Stimulated activated CD8-positive, alpha-beta memory T cell treated with anti-CD3 and anti-CD28 coated beads, Interleukin-12 subunit alpha, Interleukin-12 subunit beta, amount 100 ng/mL, for 24 hours (primary cell): ENCODE results near the gene TRPC4AP.

Experiments used
- DNase-seq: peaks from one replicate; pipeline ENCODE4 v3.0.0-alpha.2; 2020; ENCODE audit errors: extremely low read depth

The TRPC4AP gene

GRCh38 chr20:35013421-35014411 lies 78.9 kb downstream of the TRPC4AP start:
- no peak for DNase-seq

- DNase-seq = no peak
Measured at GRCh38 chr20:35012227-35013069, 80.2 kb downstream of the TRPC4AP start.

GRCh38 chr20:35011589-35012226 lies 80.9 kb downstream of the TRPC4AP start:
- DNase-seq = no peak

GRCh38 chr20:35010405-35011192 lies 82.0 kb downstream of the TRPC4AP start:
- DNase-seq = no peak

GRCh38 chr20:35009665-35010328 lies 82.8 kb downstream of the TRPC4AP start:
- no peak for DNase-seq

- DNase-seq = no peak
Measured at GRCh38 chr20:35008411-35009342, 83.9 kb downstream of the TRPC4AP start.

GRCh38 chr20:35007891-35008290 lies 84.7 kb downstream of the TRPC4AP start:
- no peak for DNase-seq

- no peak for DNase-seq
Measured at GRCh38 chr20:35007413-35007812, 85.2 kb downstream of the TRPC4AP start.

- no peak for DNase-seq
Measured at GRCh38 chr20:35006531-35006971, 86.1 kb downstream of the TRPC4AP start.

- DNase-seq = no peak
Measured at GRCh38 chr20:35006009-35006408, 86.6 kb downstream of the TRPC4AP start.

- no peak for DNase-seq
Measured at GRCh38 chr20:35005463-35005961, 87.1 kb downstream of the TRPC4AP start.

GRCh38 chr20:35004749-35005462 lies 87.7 kb downstream of the TRPC4AP start:
- DNase-seq = no peak

GRCh38 chr20:35004051-35004725 lies 88.4 kb downstream of the TRPC4AP start:
- no peak for DNase-seq

GRCh38 chr20:35003211-35004031 lies 89.2 kb downstream of the TRPC4AP start:
- no peak for DNase-seq

GRCh38 chr20:35002426-35003210 lies 90.0 kb downstream of the TRPC4AP start:
- DNase-seq = no peak

GRCh38 chr20:35001596-35002362 lies 90.8 kb downstream of the TRPC4AP start:
- DNase-seq = no peak
